Stimulated activated naive CD4-positive, alpha-beta T cell treated with Interleukin-2 at 50 U/mL for 16 hours (primary cell): ENCODE measurements around the gene TBC1D9.

Source experiments
- DNase-seq: peaks from one replicate; lab custom pipeline; 2025; lab: John Stamatoyannopoulos, UW

The TBC1D9 gene

DNA sequence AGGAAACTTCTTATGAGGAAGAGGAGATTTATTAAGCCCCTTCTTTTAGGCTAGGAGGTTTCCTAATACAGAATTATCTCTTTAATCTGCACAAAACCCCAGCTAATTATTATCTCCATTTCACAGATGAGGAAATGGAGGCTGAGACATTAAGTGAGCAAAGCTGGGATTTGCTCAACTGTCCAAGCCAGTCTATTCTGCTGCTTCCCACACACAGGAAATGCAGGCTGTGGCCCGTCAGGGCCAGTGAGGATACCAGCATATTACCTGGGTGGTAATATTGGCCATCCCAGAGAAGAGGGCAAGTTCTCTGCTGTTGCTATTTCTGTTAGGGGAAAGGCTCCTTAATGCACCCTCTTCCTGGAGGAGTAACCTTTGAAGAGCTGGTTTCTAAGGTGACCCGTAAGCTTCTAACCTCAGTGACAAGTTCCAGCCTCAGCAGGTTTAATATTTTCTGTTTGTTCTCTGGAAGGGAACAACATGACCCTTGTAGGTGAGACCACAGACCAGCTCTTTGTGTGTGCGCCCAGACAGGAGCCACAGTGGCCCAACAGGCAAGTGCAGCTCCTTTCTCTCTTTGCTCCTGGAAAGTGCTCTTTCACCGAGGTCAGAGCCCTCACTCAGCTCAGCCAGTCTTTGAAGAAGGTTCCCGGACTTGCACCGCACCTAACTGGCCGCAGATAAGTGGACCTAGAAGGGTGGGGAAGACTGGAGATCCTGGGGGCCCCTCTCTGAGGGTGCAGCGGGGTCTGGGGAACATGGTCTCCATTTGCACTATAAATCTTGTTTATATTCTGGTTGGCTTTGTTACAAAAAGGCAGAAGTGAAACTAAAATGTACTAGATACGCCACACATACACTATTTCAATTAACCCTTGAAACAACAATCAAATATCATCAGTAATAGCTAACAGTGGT, 35.5 kb downstream of the TBC1D9 start:
- DNase-seq, result no peak

DNA sequence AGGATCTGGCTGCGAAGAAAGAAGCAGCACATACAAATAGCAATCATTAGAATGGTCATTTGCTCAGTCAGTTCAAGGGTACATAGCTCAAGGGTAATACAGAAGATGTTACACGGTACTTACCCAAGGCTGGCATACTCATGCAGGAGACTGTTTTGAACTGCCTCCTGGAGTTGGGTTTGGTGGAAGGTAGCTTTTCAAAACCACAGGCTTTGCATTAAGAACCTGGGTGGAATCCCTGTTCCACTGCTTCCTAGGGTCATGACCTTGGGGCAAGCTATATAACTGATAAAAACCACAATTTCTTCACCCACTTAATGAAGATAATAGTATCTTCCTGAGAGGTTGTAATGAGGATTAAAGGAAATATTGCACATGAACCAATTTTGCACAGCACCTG, 36.5 kb downstream of the TBC1D9 start:
- no peak for DNase-seq

DNA sequence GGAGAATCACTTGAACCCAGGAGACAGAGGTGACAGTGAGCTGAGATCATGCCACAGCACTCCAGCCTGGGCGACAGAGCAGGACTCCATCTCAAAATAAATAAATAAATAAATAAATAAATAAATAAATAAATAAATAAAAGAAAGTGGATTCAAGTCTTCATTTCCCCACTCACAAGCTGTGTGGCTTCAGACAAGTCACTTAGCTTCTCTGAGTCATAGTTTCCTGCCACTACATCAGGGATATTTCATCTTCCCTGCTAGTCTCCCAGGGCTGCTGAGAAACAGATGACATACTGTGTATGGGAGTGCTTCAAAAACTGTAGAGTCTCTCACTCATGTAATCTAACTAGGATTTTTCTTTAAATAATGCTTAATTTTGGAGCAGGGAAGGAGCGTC, 37.2 kb downstream of the TBC1D9 start:
- no peak for DNase-seq

DNA sequence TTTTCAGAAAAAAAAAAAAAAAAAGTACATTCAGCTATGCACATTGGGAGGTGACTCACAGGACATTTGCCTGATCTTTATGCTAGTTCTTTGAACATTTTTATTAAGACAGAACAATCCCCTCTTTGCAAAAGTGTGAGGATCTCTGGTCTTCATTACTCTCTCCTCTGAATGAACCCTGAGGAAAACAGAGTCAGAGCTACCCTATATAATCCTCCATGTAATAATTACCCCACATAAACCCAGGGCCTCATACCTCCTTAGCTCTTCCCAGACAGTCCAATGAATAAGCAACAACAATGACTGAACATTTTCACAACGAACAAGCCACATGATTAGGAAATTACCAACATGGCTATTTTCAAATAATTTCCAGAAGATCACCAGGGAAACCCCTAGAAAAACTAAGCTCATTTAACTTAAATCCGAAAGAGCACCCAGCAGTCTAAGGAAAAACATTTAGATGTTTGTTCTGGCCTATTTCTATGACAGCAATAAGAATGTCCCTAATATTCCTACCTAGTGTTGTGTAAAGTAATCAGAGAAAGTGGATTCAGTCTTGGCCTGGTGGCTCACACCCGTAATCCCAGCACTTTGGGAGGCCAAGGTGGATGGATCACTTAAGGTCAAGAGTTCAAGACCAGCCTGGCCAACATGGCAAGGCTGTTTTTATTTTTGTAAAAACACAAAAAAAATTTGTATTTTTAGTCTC, 37.8 kb downstream of the TBC1D9 start:
- DNase-seq, result no peak

DNA sequence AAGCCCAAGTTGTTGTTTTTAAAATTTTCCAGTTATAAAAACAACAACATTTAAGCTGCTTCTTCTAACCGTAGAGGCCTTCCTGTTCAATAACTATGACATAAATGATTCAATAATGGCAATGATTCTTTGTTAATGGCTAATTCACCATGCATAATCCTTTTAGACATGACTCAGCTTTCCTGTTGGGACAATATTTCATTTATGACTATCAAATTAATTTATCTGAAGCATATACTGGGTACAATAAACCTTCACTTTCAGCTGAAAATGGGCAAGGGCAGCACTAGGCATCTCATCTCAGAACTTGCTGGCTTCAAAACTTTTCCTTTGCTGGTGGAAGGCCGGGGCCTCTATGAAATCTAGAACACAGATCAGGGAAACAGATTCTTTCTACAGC, 38.9 kb downstream of the TBC1D9 start:
- DNase-seq, result no peak

DNA sequence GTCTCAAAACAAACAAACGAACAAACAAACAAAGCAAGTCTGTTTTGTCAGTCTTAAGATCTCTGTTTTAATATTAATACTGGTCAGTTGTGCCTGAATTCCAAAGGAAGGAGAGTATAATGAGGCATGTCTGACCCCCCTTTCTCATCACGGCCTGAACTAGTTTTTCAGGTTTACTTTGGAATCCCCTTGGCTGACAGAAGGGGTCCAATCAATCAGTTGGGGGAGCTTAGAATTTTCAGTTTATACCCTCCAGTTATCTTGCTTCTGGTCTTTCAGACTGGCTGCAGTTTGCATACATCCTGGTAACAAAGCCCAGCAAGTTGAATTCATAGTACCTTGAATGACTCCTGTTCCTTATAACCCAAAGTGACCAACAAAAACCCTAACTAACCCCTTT, 41.1 kb downstream of the TBC1D9 start:
- DNase-seq, result no peak

DNA sequence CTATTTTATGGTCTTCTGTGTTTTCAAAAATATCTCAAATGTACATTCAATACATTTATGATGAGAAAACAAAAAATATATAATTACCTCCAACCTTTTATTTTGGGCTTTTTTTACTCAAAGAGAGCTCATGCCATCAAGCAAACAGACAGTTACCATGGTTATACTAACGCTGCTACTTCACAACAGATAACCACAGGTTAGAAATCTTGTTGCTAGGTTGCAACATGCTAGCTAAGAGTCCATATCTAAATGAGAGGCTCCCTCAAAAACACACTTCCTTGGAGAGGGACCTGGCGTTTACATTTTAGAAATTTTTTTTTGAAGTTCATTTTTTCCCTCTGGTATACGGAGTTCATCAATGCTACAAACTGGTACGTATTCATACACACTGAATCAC, 44.3 kb downstream of the TBC1D9 start:
- DNase-seq, result no peak

DNA sequence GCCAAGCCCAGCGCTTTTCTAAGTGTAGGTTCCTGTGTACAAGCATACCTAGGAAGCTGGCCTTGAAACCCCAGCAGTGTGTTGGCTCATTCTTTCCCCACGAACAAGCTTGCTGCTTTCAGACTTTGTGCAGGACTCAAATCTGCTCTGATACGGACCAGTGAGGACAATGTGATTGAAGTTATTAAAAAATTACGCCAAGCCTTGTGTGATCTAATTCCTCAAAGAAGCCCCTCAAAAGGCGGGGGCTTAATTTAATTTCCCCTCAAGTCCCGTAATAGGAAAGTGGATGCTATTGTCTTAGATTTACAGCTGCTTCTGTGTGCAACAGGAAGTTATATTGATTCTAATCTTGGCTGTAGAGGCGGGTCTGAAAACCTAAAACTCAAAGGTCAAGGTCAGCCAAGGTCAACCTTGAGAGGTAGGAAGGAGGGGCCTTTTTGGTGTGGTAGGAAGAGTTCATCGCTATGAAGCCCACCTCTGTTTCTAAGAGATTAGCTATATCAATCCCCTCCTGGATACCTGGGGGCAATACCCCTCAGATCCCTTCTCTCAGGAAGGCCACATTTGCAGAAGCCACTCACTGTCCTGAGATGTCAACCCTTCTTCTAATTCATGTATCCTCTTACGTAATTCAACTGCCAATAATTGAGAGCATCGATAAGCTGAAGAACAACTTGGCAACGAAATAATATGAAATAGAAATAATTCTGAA, 45.1 kb downstream of the TBC1D9 start:
- no peak for DNase-seq

DNA sequence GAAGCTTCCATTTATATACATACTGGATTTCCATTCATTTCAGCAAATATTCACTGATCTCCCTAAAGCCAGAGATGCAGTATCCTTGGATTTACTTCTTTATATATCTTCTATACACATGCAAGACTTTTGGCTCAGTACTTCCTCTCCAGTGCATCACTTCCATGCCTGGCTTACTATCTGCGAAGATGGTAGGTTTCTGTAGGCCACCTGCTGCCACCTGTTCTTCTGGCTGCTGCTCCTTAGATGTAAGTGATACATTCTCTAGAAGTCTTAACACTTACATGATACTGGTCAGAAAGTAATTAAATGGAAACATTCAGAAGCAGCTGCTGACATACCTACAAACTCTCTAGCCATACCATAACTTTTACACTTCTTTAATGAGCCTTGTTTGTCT, 48.9 kb downstream of the TBC1D9 start:
- DNase-seq, result no peak

DNA sequence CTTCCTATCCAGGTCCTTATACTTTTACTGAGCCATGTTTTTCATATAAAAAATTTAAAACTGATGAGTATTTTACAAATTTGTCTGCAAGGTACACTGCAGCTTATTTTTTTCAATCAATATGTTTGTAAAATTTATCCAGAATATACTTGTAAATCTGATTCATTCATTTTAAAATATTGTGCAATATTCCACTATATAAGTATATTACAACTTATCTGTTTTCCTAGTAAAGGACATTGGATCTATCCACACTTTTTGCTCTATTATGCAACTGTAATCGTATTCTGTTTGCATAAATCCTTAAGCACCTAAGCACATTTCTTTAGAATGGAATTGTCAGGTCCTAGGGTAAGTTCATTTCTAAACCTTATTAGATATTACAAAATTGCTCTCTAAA, 49.5 kb downstream of the TBC1D9 start:
- DNase-seq, result no peak

DNA sequence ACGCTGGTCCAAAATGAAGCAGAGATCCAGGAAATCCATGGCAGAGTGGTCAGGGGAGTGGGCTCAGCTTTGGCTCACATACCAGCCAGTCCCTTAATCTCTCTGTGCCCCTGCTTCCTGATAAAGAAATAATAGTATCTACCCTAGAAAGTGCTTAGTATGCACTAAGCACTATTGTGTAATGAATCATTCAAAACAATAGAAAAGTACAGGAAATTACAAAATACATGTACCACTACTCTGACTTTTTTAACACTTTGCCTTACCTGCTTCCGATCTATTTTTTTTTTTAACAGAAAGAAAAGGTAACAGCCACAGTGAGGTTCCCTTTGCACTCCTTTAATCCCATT, 49.9 kb downstream of the TBC1D9 start:
- no peak for DNase-seq

DNA sequence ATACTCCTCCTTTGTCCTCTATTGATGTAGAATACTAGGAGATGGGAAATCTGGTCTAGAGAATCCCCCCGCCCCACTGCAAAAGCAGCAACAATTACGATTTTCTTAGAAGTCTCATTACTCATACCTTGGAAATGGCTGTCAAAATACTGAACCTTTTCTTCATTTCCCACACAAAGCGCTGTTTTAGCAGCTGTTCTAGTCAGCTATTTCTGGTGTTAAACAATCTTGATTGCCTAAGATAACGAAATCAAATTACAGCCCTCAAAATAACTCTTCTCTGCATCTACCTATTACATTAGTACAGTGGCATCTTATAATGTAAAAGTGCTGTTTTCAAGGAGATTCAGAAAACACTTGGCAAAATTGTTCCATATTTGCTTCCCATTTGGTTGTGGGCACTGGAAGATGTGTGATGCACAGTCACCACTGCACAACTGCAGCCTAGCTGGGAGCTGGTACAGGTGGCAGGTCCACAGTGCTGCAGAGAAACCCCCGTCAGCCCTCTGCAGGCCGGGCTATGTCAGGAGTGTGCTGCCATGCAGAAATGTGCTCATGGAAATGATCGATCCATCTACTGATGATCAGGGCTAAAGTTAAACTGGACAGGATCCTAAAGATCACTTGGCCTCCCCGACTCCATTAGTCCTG, 50.4 kb downstream of the TBC1D9 start:
- no peak for DNase-seq

DNA sequence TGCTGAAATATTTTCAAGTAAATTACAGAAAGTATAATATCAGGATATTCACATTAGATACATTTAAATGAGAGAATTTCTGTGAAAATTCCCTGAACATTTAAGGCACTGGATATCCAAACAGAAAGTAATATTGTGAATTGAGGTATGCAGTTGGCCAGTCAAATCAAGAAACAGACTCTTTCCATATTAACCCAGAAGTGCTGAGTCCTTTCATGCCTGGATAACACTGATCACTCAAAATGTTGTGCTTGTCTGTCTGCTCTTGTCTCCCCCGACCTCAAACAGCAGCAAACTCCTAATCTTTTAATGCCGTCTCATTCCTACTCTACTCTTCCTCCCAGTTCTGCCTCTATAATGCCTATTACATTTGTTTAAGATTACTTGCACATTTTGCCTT, 51.2 kb downstream of the TBC1D9 start:
- DNase-seq, result no peak

DNA sequence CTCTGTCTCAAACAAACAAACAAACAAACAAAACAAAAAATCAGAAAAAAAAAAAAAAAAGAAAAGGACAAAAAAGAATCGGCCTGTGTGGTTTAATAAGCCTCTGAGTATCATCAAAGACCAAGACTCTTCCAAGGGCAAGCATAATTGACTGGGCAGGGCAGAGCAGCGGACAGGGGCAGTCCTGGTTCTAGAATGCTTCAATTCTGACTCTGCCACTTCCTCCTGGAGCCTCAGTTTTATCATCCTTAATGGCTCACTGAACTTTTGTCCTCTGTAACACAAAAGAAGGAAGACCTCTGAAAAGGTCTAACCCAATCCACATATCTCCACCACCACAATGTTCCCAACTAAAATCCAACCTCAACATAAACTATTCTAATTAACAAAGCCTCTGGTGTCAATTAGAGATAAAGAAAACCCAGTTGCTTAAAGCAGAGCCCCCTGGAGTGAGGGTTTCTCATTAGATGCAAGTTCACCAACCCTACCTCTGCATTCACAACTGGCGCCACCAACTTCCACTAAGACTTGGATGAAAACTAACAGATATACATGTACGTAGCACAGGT, 51.7 kb downstream of the TBC1D9 start:
- DNase-seq, result no peak

DNA sequence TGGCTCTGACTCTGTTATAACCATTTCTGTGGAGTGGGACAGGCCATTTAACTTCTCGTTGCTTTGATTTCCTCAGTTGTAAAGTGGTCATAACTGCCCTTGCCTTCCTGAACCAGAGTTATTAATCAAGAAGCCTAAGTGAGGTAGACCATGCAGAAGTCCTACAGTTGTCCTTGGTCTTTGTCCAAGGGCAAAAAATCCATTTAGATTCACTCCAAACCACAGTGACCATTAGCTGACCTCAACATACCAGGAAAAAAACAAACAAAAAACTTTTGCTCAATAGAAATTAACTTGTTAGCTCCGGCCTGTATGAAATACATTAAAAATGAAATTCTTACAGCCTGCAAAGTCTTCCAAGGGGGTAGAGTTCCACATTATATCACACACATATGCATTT, 52.7 kb downstream of the TBC1D9 start:
- no peak for DNase-seq

DNA sequence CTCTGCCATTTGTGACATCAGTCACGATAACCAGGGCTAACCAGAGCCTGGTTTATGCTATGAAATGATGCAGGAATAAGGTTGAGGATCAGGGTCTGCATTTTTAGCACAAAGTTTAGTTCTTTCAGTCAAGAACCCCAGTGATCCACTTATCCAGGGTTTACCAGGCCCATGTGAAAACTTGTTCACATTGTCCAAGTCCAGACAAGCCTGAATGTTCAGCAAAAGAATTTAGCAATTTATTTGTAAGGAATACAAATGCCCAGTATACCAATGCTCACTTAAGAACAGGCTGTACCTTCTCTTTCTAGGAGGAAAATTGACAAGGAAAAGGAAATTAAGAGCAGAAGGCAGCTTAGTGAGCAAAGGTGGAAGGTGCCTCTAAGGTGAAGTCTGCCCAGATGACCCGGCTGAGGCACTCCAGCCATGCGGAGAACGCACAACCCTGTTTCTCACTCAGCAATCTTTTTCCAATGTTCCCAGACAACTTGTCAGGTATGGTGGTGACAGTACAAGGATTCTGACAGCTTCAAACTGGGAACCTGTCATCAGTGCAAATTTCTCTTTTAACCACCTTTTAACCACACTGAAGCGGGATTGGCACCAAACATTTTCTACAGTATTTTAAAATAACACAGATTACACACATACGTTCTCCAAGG, 54.0 kb downstream of the TBC1D9 start:
- no peak for DNase-seq

DNA sequence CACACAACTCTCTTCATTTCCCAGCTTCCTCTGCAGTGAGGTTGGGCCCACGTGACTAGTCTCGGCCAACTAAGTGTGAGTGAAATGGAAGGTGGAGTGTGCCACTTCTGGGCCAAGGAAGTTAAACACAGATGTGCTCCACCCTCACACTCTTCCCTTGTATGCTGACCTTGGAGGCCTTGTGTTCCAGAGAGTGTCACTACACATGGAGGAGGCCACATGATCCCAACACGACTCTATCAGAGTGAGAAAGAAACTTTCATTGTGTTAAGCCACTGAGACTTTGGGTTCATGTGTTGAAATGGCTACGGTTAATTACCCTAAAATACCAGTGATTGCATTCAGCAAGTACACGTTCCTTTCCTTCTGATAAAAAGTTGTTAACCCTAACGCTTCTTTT, 55.1 kb downstream of the TBC1D9 start:
- DNase-seq, result no peak

DNA sequence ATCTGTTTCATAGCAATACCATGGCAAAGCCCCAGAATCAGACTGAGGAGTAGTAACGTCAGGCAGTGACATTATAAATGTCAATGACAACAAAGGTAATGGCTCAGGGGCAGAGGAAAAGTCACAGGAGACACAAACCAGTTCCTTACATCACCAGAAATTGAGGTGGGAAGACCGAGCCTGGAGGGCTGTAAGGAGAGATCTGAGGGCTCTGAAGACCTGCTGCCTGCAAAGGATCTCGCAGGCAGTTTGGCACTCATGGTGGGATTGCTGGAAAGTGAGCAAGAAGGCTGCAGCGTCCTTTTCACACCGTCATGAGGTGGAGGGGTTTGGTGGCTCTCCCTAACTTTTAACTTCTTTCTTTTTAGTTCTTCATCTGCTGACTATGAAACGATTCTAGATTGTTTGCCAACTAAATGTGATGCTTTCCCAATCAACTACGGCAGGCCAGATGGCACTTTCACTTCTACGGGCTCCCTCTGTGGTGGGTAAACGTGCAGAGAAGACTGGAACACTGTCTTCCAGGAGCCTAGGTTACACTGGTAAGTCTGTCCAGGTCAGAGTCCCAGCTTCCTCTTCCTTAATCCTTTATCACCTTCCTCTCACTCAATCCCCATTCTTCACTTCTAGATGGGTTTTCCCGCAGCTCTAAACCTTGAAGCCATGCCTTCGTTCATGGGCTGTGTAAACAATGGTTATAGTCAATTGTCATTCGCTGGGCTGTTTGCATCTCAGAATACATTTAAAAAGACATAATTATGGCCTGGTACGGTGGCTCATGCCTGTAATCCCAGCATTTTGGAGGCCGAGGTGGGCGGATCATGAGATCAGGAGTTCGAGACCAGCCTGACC, 58.2 kb downstream of the TBC1D9 start:
- no peak for DNase-seq

DNA sequence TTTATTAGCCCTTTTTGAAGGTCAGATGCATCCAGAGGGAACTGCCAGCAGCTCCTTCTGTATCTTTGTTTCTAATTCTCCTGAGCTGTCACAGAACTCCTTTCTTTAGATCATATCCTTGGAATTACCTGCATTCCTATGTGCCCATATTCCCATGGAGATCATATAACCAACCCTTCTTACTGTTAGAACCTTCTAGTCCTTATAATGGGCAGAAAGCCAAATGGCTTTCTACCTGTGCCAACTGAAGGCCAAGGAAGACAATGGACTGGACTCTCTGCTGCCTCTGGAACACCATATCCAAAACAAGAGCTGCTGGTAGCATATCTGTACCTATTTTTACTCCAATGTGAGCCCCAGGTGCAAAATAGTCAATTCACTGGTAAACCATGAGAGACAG, 60.7 kb downstream of the TBC1D9 start:
- DNase-seq, result no peak

DNA sequence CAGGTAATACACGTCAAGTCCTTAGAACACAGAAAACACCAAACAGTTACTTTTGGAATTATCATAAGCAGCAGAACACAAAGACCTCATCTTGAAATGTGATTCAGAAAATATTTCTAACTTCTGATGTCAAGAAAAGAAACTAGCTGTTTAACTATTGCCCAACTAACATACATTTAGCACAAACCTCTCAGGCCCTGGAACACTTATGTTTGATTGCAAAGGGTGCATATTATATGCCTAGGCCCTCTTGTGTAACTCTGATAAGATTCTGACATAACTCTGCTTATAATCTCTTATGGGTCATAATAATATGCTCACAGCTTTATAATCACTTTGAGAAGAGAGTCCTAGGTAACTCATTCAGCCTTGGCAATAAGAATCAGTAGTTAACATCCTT, 62.6 kb downstream of the TBC1D9 start:
- DNase-seq, result no peak

DNA sequence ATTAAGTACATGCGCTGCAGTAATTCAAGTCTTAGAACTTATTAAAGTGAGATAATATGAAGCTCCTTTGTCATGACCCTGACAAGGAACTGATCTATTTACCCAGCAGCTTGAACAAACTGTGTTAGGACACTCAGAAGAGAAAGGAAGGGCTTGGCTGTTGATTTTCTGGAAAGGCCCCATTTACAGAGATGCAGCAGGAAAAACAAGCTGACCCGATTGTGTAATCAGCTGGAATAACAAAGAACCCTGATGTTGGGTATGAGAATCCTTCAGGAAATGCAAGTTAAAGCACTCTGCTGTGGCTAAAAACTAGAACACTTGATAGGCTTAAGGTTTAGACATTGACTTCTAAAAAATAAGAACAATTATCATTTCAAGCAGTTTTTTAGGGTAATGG, 64.8 kb downstream of the TBC1D9 start:
- DNase-seq, result no peak
